Superior temporal gyrus (tissue), 1 donor: ENCODE data around the gene HBG2.

Source experiments
- DNase-seq: peaks from one replicate; pipeline ENCODE4 v3.0.0-alpha.2; 2016; ENCODE audit errors: extremely low spot score

HBG2 gene

GRCh38 chr11:5229796-5230195, 24.8 kb downstream of the HBG2 start:
- DNase-seq = no peak

DNA sequence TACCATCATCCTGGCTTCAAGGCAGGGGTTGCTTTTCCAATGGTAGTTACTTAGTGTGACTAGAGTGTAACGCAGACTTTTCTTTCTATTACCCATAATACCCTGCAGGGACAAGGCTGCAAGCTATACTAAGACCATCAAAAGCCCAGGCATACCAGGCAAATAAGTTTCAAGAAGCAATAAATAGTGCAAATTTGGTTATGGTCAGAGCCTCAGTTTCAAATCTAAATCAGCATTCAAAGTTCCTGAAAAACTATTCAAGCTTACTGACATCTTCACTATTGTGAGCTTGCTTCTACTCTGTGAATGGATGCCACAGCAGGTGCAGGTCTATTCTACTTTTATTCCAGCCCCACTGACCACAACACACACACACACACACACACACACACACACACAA, 25.2 kb downstream of the HBG2 start:
- no peak for DNase-seq

- no peak for DNase-seq
Measured at GRCh38 chr11:5228124-5228523, 26.5 kb downstream of the HBG2 start.

GRCh38 chr11:5227681-5228080, 26.9 kb downstream of the HBG2 start:
- no peak for DNase-seq

- DNase-seq = no peak
Measured at GRCh38 chr11:5226732-5227310, 27.8 kb downstream of the HBG2 start, which contains the start of gene HBB. HBB (minus strand) TSS chr11:5227071; CDS start chr11:5227021, 50 bp downstream.

DNA sequence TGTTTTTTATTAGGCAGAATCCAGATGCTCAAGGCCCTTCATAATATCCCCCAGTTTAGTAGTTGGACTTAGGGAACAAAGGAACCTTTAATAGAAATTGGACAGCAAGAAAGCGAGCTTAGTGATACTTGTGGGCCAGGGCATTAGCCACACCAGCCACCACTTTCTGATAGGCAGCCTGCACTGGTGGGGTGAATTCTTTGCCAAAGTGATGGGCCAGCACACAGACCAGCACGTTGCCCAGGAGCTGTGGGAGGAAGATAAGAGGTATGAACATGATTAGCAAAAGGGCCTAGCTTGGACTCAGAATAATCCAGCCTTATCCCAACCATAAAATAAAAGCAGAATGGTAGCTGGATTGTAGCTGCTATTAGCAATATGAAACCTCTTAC, 29.1 kb downstream of the HBG2 start:
- DNase-seq = no peak

DNA sequence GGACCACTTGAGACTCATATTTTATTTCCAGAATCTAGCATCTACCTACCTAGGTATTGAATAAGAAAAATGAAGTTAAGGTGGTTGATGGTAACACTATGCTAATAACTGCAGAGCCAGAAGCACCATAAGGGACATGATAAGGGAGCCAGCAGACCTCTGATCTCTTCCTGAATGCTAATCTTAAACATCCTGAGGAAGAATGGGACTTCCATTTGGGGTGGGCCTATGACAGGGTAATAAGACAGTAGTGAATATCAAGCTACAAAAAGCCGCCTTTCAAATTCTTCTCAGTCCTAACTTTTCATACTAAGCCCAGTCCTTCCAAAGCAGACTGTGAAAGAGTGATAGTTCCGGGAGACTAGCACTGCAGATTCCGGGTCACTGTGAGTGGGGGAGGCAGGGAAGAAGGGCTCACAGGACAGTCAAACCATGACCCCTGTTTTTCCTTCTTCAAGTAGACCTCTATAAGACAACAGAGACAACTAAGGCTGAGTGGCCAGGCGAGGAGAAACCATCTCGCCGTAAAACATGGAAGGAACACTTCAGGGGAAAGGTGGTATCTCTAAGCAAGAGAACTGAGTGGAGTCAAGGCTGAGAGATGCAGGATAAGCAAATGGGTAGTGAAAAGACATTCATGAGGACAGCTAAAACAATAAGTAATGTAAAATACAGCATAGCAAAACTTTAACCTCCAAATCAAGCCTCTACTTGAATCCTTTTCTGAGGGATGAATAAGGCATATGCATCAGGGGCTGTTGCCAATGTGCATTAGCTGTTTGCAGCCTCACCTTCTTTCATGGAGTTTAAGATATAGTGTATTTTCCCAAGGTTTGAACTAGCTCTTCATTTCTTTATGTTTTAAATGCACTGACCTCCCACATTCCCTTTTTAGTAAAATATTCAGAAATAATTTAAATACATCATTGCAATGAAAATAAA, 29.8 kb downstream of the HBG2 start:
- no peak for DNase-seq

GRCh38 chr11:5223686-5224085, 30.9 kb downstream of the HBG2 start:
- no peak for DNase-seq

DNA sequence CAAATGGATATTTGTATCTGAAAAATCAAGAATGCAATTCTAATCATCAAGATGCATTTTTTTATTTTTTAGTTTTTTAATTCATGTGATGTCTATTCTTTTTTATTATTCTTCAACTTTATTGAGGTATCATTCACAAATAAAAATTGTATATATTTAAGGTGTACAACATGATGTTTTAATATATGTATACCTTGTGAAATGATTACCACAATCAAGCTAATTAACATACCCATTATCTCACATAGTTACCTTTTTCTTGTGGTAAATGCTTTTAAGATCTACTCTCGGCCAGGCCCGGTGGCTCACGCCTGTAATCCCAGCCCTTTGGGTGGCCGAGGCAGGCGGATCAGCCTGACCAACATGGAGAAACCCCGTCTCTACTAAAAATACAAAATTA, 31.4 kb downstream of the HBG2 start:
- no peak for DNase-seq

DNA sequence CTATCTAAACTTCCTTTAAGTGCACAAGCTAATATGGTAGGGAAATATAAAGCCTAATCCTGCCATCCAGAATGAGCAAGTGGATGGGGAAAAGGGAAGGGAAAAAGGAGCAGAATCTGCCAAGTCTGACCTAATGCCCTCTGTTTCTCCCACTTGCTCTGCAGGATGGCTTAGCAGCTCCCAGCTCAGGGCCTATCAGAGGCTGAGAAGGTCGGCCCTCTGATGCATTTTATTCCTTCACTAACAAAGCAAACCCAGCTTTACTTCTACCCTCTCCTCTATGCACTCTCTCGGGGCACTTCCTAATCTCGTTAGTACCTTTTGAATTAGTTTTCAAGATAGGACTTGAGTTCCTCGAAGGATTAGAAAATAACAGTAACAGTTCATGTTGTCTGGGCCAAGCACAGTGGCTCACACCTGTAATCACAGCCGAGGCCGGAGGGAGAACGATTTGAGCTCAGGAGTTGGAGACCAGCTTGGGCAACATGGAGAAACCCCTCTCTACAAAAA, 44.1 kb downstream of the HBG2 start:
- no peak for DNase-seq

DNA sequence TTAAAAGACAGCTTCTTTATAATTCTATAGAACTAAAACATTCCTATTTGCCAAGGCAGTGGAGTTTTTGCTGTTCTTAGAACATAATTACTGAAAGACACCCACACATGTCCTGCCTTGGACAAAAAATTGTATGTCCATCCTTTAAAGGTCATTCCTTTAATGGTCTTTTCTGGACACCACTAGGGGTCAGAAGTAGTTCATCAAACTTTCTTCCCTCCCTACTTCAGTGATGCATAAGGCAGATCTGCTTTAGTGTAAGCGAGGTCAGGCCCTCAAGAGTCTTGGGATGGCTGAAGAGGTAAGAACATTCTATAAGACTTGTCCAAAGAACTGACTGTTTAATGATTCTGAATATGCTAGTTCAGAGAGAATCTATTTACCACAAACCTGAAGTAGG, 49.8 kb downstream of the HBG2 start:
- DNase-seq = peak; percentile 36

- no peak for DNase-seq
Measured at GRCh38 chr11:5203366-5203765, 51.2 kb downstream of the HBG2 start.
